GM19023 (cell line): ENCODE data around the gene MYLK3.
A peak's percentile ranks its signal among the peaks of the same experiment; 100 is the strongest.

Source experiments
- ATAC-seq: cut with Tn5 transposase; IDR thresholded peaks from one replicate; pipeline ENCODE4 v1.9.1; 2021; ENCODE audit warnings: mild to moderate bottlenecking, moderate library complexity; ENCODE audit not compliant: unreplicated experiment

MYLK3 gene

DNA sequence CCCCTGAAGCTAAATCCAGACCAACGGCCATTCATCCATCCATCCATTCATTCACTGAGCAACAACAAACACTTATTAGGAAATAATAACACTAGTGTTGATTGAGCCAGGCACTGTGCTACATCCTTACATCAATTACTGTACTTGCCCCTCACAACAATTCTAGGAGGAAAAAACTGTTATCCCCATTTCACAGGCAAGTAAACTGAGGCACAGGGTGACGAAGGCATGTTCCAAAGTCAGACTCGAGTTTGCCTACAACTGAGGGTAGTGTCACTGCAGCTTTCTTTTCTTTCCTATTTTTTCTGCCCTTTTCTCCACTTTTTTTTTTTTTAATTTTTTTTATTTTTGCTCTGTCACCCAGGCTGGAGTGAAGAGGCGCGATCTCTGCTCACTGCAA lies 11.2 kb upstream of the MYLK3 start:
- ATAC-seq: no peak

DNA sequence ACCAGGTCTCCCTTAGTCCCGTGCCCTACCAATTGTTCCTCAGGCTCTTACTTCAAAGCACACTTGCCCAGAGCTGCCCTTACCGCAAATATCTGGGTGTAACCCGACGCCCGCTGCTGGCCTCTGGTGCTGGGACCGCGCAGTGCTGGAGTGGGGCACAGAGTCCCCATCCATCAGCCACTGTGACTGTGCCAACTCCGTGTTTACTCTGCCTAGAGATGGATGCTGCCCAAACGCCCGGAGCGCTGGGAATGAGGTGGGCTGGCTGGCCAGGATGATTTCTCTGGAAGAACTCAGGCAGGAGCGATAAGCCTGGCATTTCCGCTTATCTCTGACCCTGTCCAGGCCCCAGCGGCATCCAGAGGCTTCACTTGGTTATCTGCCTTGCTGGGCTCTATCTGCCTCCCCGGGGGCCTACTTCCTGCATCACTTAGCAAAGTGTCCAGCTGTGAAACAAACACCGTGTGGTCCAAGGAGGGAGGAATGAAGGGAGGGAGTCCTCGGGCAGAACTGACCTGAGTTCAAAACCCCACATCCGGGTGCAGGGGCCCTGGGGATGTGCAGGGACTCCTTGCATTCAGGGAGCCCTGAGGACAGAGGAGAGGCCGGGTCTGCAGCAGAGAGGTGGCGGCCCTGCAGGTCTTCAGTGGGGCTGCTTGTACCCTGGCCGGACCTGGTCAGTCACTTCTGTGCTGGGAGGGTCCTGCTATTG lies 9.4 kb upstream of the MYLK3 start:
- ATAC-seq: no peak

DNA sequence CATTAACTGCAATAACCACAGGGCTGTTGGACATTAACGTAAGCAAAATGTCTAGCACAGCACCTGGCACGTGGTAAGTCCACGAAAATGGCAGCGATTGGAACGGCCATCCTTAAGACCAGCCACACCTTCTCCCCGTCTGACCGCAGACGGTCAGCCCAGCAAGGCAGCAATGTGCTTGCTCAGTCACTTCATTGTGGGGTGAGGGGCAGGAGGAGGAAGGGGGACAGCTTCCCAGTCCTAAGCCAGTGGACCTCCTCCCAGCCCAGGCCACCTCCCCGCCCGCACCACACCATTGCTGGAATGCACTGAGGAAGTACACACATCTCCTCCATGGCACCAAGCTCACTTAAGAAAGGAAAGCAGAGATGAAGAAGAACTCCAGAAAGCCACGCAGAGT lies 8.6 kb upstream of the MYLK3 start:
- no peak for ATAC-seq

DNA sequence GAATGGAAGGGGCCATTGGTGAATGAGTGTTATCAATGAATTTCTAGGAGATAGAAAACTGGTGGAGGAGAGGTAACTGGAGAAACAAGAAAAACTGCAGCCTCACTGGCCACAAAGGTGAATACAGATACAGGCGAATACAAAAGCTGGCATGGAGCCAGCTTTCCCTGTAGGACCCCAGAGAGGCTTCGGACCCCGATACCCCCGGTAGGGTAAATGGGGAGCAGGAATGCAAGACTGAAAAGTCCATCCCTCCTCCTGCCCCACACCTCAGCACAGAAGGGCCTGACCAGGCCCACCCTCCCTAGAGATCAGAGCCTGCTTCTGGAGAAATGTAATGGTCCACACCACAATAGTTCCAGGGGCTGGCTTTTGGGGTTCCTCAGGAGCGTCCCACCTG lies 4.9 kb upstream of the MYLK3 start:
- ATAC-seq: no peak

DNA sequence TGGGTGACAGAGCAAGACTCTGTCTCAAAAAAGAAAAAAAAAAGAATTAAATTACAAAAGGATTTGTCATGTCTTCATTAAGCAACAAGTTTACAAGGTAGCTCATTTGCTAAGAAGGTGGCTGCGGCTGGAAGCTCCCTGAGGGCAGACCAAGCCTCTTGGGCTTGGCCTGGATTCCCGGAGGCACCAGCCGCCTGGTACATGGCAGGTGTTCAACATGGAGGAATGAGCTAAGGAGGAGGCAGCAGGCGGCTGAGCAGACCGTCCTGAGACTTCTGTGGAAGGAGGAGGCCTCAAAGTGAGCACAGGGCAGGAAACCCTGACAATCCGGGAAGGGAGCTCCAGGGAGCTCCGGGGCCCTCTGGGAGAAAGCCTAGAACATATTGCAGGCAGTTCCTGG lies 3.2 kb upstream of the MYLK3 start:
- no peak for ATAC-seq

DNA sequence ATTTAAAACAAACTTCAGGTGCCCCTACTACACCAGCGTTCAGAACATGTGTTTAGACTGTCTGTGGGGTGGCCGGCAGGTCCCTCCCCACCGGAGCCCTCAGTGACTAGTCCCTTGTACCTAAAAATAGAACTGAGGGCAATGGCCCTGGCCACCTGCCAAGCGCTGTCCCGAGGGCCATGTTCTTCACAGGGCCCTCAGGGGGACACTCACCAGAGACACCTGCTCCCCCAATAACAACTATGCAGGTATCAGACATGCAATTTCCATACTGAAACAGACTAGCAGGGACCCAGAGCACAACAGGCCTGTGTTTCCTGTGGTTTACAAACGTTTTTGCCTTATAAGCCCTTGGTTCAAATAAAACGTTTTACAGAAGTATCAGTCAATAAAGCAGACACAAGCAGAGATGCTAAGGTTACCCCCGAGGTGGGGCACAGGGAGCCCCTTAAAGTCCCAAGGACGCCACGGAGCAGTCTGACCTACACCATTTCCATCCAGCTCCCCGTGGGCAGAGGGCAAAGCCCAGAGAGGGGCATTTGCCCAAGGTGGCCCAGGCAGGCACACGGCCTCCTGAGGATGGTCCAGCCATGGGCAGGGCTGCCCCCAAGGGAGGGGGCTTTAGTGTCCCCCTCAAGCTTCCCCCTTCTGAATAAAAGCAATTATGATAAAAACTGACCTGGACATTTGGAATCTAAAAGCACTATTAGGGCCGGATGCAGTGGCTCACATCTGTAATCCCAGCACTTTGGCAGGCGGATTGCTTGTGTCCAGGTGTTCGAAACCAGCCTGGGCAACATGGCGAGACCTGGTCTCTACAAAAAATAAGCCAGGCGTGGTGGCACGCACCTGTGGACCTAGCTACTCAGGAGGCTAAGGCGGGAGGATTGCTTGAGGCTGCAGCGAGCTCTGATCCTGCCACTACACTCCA lies 896 bp upstream of the MYLK3 start:
- ATAC-seq: no peak

DNA sequence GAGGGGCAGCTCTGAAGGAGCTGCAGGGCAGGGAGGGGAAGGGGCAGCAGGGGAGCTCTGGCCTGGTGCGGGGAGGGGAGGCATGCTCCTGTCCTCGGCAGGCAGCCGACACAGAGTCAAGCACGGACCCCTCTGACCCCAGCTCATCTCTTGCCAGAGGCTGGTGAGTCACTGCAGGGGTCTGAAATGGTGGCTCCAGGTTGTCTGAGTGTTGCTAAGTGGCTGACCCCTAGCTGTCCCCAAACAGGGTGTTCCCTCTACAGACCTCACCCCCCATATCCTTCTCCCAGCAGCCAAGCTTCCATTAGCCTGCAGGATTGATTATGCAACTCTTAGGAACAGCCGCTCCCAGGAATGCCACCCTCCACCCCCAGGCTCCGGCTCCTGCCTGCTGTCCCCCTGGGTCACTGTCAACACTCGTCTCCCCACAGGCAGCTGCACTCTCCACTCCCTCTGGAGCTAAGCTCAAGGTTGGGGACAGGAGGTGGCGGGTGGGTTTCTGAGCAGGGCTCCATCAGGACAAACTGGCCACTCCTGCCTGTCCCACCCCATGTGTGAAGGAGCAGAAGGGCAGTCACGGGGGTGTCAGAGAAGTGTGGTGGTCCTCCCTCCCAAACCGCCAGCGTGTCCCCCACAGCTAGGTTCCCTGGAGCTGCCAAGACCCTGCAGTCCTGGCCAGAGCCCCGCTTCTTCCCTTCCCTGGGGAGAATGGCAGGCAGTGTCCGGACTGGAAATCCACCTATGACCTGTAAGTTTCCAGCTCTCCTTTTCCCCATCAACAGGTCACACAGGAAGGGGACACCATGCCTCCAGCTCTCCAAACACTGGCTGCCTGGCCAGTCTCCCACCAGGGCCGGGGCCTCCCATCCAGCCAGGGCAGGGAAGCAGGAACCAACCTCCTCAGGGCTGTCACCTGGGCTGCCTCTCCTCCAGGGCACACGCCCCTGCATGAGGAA lies 1.0 kb downstream of the MYLK3 start:
- no peak for ATAC-seq

DNA sequence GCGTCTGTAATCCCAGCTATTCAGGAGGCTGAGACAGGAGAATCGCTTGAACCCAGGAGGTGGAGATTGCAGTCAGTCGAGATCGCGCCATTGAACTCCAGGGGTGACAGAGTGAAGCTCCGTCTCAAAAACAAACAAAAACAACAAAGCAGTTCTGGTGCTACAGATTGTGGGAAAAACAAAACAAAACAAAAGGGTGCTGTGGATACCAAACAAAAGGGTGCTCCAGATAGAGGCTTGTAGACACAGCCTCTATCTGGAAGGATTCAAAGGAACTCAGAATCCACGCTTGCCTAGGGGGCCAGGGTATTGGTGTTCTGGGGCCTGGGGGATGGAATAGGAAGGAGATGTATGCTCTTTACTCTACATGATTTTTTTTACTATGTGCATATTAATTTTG lies 2.5 kb downstream of the MYLK3 start:
- ATAC-seq: no peak

DNA sequence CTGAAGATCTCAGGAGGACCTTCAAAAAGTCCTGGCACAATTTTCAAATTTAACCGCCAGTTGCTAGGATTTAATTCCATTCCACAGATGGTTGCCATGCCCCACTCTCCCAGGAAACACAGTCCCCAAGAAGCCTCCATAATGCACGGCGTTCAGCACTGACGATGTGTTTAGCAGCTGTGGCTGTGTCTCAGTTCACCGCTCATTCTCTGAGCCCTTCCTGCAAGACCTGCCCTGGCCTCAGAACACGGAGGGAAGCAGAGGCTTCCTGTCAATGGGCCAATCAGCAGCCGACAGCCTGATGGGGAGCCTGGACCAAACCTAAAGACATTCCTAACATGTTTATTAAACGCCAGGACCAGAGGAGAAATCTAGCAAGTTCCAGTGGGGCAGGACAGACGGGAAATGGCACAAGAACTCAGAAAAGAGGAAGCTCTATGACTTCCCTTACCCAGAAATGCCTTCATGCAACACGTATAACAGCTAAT lies 4.9 kb downstream of the MYLK3 start:
- ATAC-seq: peak; percentile 71

DNA sequence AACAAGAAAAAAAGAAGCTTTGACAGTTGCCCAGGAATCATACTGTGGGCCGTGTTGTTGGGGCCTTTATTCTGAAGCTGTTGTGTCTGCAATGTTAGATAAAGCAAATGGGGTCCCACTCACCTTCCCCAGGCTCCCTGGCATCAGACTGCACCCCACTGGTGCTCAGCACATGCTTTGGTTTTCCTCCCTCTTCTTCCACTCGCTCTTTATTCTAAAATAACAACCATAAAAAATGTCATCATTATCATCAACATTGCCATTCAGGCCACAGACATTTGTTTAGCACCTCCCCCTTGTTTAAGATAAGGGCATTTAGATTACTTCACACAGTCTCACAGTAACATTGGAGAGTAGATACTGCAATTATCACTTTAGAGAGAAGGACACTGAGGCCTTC lies 8.2 kb downstream of the MYLK3 start:
- ATAC-seq: no peak

DNA sequence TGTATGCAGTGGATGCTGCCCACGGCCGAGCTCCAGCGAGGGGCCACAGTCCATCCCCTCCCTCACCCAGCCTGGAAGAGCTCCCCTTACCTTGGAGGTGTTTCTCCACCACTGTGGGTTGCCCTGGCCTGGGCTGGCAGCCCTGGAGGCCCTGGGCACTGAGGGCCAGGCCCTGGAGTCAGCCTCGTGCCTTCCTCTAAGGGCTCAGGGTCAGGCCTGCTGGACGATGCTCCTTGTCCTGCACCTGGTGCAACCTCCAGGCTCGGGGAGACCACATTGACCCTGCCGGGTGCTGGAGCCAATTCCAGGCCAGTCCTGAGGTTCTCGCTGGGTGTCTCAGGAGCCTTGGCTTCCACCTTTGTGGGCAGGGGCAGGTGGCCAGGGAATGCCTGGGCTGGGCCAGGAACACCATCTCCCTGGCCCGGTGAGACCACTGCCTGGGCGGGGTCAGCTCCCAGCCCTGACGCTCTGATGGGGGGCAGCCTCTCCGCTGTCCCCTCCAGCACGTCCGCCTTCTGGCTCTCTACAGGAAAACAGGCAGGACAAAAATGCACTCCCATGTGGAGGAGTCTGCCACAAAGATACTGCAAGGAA lies 10.4 kb downstream of the MYLK3 start:
- ATAC-seq: no peak

DNA sequence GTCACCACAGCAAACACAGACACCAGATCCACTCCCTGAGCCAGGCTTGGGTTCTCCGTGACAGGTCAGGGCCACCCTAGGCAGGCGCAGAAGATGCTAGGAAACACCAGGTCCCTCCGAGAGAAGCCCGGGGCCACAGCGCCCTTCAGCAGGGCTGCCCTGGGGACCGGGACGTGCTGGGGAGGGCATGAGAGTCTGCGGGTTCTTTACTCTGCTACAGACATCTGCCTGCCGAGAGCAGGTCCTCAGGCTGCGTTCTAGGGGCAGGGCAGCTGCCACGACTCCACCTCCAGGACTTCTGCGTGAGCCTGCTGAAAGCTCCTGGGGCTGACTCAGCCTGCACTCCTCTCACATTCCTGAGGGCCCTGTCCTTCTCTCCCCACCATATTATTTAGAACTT lies 11.4 kb downstream of the MYLK3 start:
- no peak for ATAC-seq

DNA sequence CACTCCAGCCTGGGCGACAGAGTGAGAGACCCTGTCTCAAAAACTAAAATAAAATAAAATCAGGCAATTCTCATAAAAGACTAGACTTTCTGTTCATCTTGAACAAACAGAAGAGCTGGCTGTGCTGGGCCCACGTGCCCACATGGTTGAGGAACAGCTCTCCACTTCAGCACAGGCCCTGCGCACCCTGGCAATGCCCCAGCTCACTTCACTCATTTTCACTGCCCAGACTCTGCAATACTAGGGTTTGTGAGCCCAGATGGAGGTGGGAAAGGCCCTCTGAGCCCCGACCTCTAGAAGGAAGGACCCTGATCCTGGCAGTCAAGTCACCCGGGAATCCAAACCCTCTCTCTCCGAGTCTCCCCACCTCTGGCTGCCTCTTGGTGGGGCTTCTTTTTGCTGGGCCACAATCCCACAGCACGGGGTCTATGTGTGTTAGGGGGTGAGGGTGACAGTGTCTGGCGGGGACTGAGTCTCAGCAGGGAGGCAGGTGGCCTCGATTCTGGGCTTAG lies 14.8 kb downstream of the MYLK3 start:
- no peak for ATAC-seq

DNA sequence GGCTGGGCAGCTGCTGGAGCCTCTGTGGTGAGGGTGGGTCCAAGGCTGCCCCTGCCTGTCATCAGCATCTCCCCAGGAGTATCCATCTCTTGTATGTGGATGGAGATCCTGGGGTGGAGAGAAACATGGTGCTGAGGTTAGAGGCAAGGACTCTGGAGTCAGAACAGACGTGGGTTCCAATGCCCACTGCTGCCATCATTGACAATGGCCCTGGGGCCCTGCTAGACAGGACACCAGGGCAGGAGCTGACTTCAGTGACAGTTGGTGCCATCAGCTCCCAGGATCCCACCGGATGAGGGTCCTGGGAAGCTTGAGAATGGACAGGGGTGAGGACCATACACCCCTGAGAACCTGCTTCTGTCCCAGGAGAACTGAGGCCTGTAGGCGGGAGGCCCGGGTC lies 15.6 kb downstream of the MYLK3 start:
- ATAC-seq: no peak

DNA sequence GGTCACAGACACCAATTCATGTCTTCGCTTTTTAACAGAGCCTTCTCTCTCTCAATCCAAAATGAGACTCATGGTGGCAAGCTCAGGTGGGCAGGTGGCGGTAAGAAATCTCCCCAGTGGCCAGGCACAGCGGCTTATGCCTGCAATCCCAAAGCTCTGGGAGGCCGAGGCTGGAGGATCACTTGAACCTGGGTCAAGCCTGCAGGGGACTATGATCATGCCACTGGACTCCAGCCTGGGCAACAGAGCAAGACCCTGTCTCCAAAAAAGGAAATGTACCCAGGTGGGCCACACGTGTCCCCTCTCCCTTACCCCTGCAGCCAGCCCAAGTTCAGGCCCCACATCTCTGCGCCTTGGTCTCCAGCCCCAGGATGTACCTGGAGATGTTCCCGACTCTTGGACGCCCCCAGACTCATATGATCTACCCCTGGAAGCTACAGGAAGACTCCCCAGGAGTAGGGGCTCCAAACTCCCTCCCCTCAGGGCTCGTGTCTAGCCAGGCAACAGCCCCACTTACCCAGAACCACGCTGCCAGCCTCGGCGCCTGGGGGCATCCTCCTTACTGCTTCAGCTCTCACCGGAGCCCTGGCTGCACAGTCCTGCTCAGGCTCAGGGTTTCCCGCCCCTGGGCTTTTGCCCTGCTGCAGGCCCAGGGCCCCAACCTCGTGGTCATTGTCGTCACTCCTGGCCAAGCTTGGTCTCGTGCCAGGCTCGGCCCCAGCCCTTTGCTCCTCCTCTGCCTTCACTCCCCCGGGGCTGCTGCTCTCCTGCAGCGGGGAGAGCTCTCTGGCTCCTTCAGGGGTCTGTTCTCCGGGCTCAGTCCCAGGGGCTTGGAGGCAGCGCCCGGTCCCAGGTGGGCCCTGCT lies 16.2 kb downstream of the MYLK3 start:
- no peak for ATAC-seq

DNA sequence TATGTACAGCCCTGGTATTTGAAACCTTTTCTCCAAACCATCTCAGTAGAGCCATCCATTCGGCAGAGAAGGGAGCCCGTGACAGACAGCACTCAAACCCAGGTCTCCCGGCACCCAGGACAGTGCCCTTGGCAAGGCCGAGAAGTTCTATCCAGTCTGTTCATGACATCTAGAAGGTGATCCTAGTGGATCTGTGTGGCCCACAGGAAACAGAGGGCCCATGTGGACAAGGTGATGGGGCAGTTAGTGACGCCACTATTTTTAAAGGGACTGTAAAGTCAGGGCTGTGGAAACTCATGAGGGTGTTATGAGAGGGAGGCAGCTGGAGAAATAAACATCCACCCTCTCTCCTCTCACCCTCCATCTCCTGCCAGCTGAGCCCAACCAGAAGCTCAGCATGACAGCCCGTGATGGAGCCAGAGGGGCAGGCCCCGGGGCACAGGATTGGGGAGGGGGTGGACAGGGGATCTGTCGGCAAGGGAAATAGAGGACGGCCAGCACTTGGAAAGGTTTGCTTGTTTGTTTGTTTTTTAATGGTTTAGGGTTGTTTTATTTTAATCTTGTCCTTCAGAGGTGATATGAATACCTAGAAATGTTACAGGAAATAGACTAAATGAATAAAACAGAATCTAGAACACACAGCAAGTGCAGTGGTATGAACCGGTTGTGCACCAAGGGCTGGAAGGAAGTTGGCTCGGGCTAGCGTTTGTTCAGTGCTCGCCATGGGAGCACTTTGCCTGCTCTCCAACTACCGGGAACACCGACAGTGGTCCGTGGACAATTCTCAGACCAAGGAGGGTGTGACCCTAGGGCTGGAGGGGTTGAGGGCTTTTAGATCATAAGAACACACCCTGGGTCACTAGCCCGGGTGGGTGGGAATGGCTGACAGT lies 17.1 kb downstream of the MYLK3 start:
- no peak for ATAC-seq

DNA sequence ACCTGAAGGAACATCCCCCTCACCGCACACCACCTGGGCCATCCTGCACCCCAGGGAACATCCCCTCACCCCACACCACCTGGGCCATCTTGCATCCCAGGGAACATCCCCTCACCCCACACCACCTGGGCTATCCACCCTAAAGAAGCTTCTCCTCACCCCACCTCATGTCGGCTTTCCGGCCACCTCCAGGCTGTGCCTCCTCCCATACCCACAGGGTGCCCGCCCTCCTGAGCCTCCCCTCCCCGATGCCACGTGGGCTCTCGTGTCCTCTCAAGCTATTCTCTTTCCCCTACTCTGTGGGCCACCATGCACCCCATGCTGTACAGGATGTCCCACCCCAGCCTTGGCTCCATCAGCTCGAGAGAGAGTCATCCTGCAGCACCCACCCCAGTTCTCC lies 18.0 kb downstream of the MYLK3 start:
- no peak for ATAC-seq

DNA sequence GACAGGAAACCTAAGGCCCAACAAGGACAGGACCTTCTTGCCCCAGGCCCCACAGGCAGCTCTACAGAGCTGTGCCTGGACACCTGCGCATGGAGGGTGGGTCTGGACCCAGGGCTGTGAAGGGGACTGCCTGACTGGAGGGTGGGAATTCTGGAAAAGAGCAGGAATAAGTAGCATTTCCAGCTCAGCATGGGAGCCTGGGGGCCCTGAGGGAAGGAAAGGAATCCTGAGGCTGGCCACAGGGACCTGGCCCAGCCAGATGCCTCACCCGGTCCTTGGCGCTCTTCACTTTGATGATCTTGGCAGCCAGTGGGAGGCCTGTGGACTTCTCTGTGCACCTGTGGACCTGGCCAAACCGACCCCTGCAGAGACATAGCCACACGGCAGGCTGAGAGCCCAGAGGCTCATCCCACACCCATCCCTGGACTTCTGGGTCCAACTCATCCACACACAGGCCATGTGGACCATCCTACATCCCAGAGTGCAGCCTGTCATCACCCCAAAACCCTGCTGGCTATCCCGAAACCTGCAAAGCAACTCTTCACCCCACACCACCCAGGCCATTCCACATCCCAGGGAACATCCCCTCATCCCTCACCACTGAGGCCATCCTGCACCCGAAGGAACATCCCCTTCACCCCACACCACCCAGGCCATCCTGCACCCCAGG lies 18.7 kb downstream of the MYLK3 start:
- ATAC-seq: no peak
